Astrocyte (in vitro differentiated cells and primary cell): Measurements from ENCODE around the gene CPXM2. TPM values are rescaled to one million over a fixed set of nuclear protein-coding genes. Genes with fewer than 3 reads are reported as not detected.

ENCODE experiments used
- DNase-seq: peaks from one replicate; pipeline ENCODE4 v3.0.0-alpha.2; 2010; ENCODE audit warnings: low read depth
- FAIRE-seq: peaks from 2 replicates; lab custom pipeline; 2011; peaks lifted over from hg19 to GRCh38; lab: Jason Lieb, UNC
- H2AFZ ChIP-seq: 2 replicates; pipeline ENCODE4 v1.6.0; 2012; ENCODE audit warnings: low read depth, low read length, inconsistent platforms
- H3K27ac ChIP-seq: 2 replicates; pipeline ENCODE4 v1.5.1; 2011; ENCODE audit warnings: low read depth, low read length, inconsistent platforms
- H3K27me3 ChIP-seq: 2 replicates; pipeline ENCODE4 v1.6.0; 2011; ENCODE audit warnings: low read length, inconsistent platforms; ENCODE audit not compliant: insufficient read depth
- H3K36me3 ChIP-seq: 2 replicates; pipeline ENCODE4 v1.5.1; 2011; ENCODE audit warnings: low read length, inconsistent platforms; ENCODE audit not compliant: insufficient read depth
- H3K4me1 ChIP-seq: 2 replicates; pipeline ENCODE4 v1.5.1; 2011; ENCODE audit warnings: low read length, inconsistent platforms; ENCODE audit not compliant: insufficient read depth
- H3K4me2 ChIP-seq: 2 replicates; pipeline ENCODE4 v1.6.0; 2012; ENCODE audit warnings: low read length, inconsistent platforms
- H3K4me3 ChIP-seq: 2 replicates; pipeline ENCODE4 v1.5.1; 2011; ENCODE audit warnings: low read depth, mild to moderate bottlenecking, low read length, inconsistent platforms; ENCODE audit not compliant: insufficient read depth
- H3K79me2 ChIP-seq: 2 replicates; pipeline ENCODE4 v1.6.0; 2012; ENCODE audit warnings: mild to moderate bottlenecking, low read length, inconsistent platforms; ENCODE audit not compliant: insufficient read depth
- H3K9ac ChIP-seq: 2 replicates; pipeline ENCODE4 v1.6.0; 2012; ENCODE audit warnings: mild to moderate bottlenecking, low read length, inconsistent platforms
- H3K9me3 ChIP-seq: 2 replicates; pipeline ENCODE4 v1.5.1; 2012; ENCODE audit warnings: low read depth, mild to moderate bottlenecking, low read length, inconsistent platforms; ENCODE audit not compliant: insufficient read depth
- H4K20me1 ChIP-seq: 2 replicates; pipeline ENCODE4 v1.6.0; 2012; ENCODE audit warnings: low read length, inconsistent platforms; ENCODE audit not compliant: insufficient read depth
- H3K27ac Mint-ChIP-seq: one replicate; pipeline ENCODE4 v1.8.0; 2021; ENCODE audit warnings: mild to moderate bottlenecking, mixed read lengths; ENCODE audit not compliant: unreplicated experiment
- H3K27me3 Mint-ChIP-seq: one replicate; pipeline ENCODE4 v1.8.0; 2021; ENCODE audit warnings: low read depth, mixed read lengths; ENCODE audit not compliant: unreplicated experiment
- H3K36me3 Mint-ChIP-seq: one replicate; pipeline ENCODE4 v1.8.0; 2021; ENCODE audit warnings: low read depth, mixed read lengths; ENCODE audit not compliant: unreplicated experiment
- H3K4me1 Mint-ChIP-seq: one replicate; pipeline ENCODE4 v1.8.0; 2021; ENCODE audit warnings: low read depth, mixed read lengths; ENCODE audit not compliant: unreplicated experiment
- H3K4me3 Mint-ChIP-seq: one replicate; pipeline ENCODE4 v1.8.0; 2021; ENCODE audit warnings: mild to moderate bottlenecking, moderate library complexity, mixed read lengths; ENCODE audit not compliant: unreplicated experiment
- H3K9me3 Mint-ChIP-seq: one replicate; pipeline ENCODE4 v1.8.0; 2021; ENCODE audit warnings: mild to moderate bottlenecking, mixed read lengths; ENCODE audit not compliant: unreplicated experiment
- CTCF ChIP-seq: IDR thresholded peaks from 2 replicates; pipeline ENCODE4 v1.5.1; 2011; ENCODE audit warnings: low read depth, mild to moderate bottlenecking, inconsistent platforms, low read length, moderate library complexity; ENCODE audit not compliant: insufficient read depth
- EZH2 ChIP-seq: IDR thresholded peaks from 2 replicates; pipeline ENCODE4 v1.6.1; 2012; ENCODE audit warnings: mild to moderate bottlenecking, low read length, inconsistent platforms; ENCODE audit not compliant: insufficient read depth
- total RNA-seq: library from RNA; stranded (reverse); gene quantifications from 2 replicates; pipeline ENCODE4 v1.2.1, GENCODE V29; 2021

CPXM2 gene
- total RNA-seq, 1 donor from 2014 or later, result 5.2 TPM

GRCh38 chr10:123746520-123746919 lies 145.1 kb downstream of the CPXM2 start:
- no peaks in the 10 kb centered on the region for H3K36me3 ChIP-seq
- no peak for DNase-seq
- Mint-ChIP-seq H3K4me3 (no peak overlapping the region), H3K4me1 (no peaks in the 10 kb centered on the region), H3K27ac (no peak overlapping the region), H3K36me3 (no peaks in the 10 kb centered on the region), H3K27me3 (peaks cover 47% of the 10 kb centered on the region), H3K9me3 (peaks cover 13% of the 10 kb centered on the region)
- H3K4me3 ChIP-seq, result no peak overlapping the region
- no peak overlapping the region for H3K4me2 ChIP-seq
- H2AFZ ChIP-seq, result no peak overlapping the region
- no peaks in the 10 kb centered on the region for H3K79me2 ChIP-seq
- FAIRE-seq, result no peak
- H4K20me1 ChIP-seq, result no peaks in the 10 kb centered on the region
- H3K27ac ChIP-seq, result no peak overlapping the region
- no peak overlapping the region for H3K9ac ChIP-seq
- H3K4me1 ChIP-seq, result no peaks in the 10 kb centered on the region
- no peaks in the 10 kb centered on the region for H3K9me3 ChIP-seq
- TF ChIP-seq EZH2 (no peak), CTCF (no peak)
- no peaks in the 10 kb centered on the region for H3K27me3 ChIP-seq

- no peaks in the 10 kb centered on the region for H3K36me3 ChIP-seq
- no peaks in the 10 kb centered on the region for H3K79me2 ChIP-seq
- Mint-ChIP-seq H3K4me1 (no peaks in the 10 kb centered on the region), H3K27me3 (peaks cover 51% of the 10 kb centered on the region), H3K36me3 (no peaks in the 10 kb centered on the region), H3K4me3 (no peak overlapping the region), H3K27ac (no peak overlapping the region), H3K9me3 (peaks cover 11% of the 10 kb centered on the region)
- no peak for DNase-seq
- H4K20me1 ChIP-seq, result no peaks in the 10 kb centered on the region
- TF ChIP-seq EZH2, result no peak
- TF ChIP-seq CTCF, result no peak
- H3K4me1 ChIP-seq, result no peaks in the 10 kb centered on the region
- no peaks in the 10 kb centered on the region for H3K9me3 ChIP-seq
- H3K4me3 ChIP-seq, result no peak overlapping the region
- no peaks in the 10 kb centered on the region for H3K27me3 ChIP-seq
- no peak for FAIRE-seq
- no peak overlapping the region for H3K27ac ChIP-seq
- no peak overlapping the region for H2AFZ ChIP-seq
- H3K9ac ChIP-seq, result no peak overlapping the region
- H3K4me2 ChIP-seq, result no peak overlapping the region
Observed at GRCh38 chr10:123746061-123746460, 145.5 kb downstream of the CPXM2 start.

DNA sequence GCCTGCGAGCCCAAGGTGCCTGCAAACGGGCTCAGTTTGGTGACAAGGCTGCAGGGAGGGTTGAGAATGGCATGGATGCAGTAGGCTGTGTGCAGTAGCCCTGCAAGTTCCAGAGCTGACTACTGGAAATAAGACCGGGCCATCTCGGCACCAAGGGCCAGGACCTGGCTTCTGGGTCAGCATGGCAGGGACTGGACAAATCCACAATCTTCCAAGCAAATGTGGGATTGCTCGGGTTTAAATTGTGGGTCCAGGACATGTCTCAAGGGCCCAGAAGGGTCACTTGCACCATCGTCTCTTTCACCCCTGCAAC lies 147.4 kb downstream of the CPXM2 start:
- H3K9me3 ChIP-seq, result no peaks in the 10 kb centered on the region
- FAIRE-seq, result no peak

More for the DNA sequence above, 147.4 kb downstream of the CPXM2 start:
- no peak for DNase-seq
- H3K27me3 ChIP-seq, result no peaks in the 10 kb centered on the region
- H4K20me1 ChIP-seq, result no peaks in the 10 kb centered on the region
- H3K27me3 Mint-ChIP-seq, result peaks cover 53% of the 10 kb centered on the region
- H3K27ac ChIP-seq, result no peak overlapping the region
- TF ChIP-seq EZH2, result no peak
- TF ChIP-seq CTCF, result no peak
- no peak overlapping the region for H3K4me2 ChIP-seq
- H3K36me3 ChIP-seq, result no peaks in the 10 kb centered on the region
- no peak overlapping the region for H3K9ac ChIP-seq
- H3K4me1 ChIP-seq, result no peaks in the 10 kb centered on the region
- peaks cover 3% of the 10 kb centered on the region for H3K9me3 Mint-ChIP-seq
- no peak overlapping the region for H3K27ac Mint-ChIP-seq
- H3K4me3 Mint-ChIP-seq, result no peak overlapping the region
- H3K36me3 Mint-ChIP-seq, result no peaks in the 10 kb centered on the region
- H3K79me2 ChIP-seq, result no peaks in the 10 kb centered on the region
- H2AFZ ChIP-seq, result no peak overlapping the region
- no peak overlapping the region for H3K4me3 ChIP-seq
- no peaks in the 10 kb centered on the region for H3K4me1 Mint-ChIP-seq
